Activated CD4-positive, alpha-beta T cell treated with anti-CD3 and anti-CD28 coated beads, Interleukin-2, amount 50 U/mL, for 24 hours (primary cell): Measurements from ENCODE around the gene RFPL2.
"Not testable (repeated sequence)": the region's sequence is repeated elsewhere in the genome, so short reads cannot be mapped to it uniquely, and the experiment has no call there.

Experiments used
- DNase-seq, 2 donors: peaks; one replicate each; pipeline ENCODE4 v3.0.0-alpha.2; 2020; ENCODE audit warnings: low read depth in 1 of 2, low spot score in 1 of 2

RFPL2 gene

GRCh38 chr22:32175115-32175514 lies 29.8 kb downstream of the RFPL2 start:
- no peak for DNase-seq

- DNase-seq, result no peak
Observed at GRCh38 chr22:32165681-32166080, 39.2 kb downstream of the RFPL2 start.

- no peak for DNase-seq
Observed at GRCh38 chr22:32164075-32164860, 40.6 kb downstream of the RFPL2 start.

GRCh38 chr22:32160411-32160810 lies 44.5 kb downstream of the RFPL2 start:
- DNase-seq, result not testable (repeated sequence)

GRCh38 chr22:32158712-32159533 lies 46.0 kb downstream of the RFPL2 start, which contains the start of gene C22orf42:
TSS of gene C22orf42 (minus strand) at chr22:32159303. CDS start at chr22:32159215, 88 bp downstream.
- no peak for DNase-seq

- not testable (repeated sequence) for DNase-seq
Observed at GRCh38 chr22:32157632-32158031, 47.2 kb downstream of the RFPL2 start.

- DNase-seq, result not testable (repeated sequence)
Observed at GRCh38 chr22:32154727-32155126, 50.1 kb downstream of the RFPL2 start.

GRCh38 chr22:32151641-32152040 lies 53.2 kb downstream of the RFPL2 start:
- not testable (repeated sequence) for DNase-seq

GRCh38 chr22:32150647-32151046 lies 54.2 kb downstream of the RFPL2 start:
- DNase-seq, result not testable (repeated sequence)

GRCh38 chr22:32148372-32148771 lies 56.5 kb downstream of the RFPL2 start:
- DNase-seq, result not testable (repeated sequence)

- DNase-seq, result not testable (repeated sequence)
Observed at GRCh38 chr22:32147128-32147527, 57.7 kb downstream of the RFPL2 start.

- no peak for DNase-seq
Observed at GRCh38 chr22:32144496-32145274, 60.2 kb downstream of the RFPL2 start.

GRCh38 chr22:32142600-32142999 lies 62.3 kb downstream of the RFPL2 start:
- DNase-seq, result no peak

- not testable (repeated sequence) for DNase-seq
Observed at GRCh38 chr22:32140688-32141087, 64.2 kb downstream of the RFPL2 start.
